Endothelial cell (in vitro differentiated cells): ENCODE results near the gene GABPB1. TPM values are rescaled to one million over a fixed set of nuclear protein-coding genes. Genes with fewer than 3 reads are reported as not detected.
"Not testable (repeated sequence)": the region's sequence is repeated elsewhere in the genome, so short reads cannot be mapped to it uniquely, and the experiment has no call there.

ENCODE experiments used
- DNase-seq: peaks from one replicate; pipeline ENCODE4 v3.0.0; 2021; ENCODE audit warnings: low spot score
- H3K27ac Mint-ChIP-seq: one replicate; pipeline ENCODE4 v1.8.0; 2021; ENCODE audit warnings: mixed read lengths, inconsistent platforms; ENCODE audit not compliant: unreplicated experiment
- H3K27me3 Mint-ChIP-seq: one replicate; pipeline ENCODE4 v1.8.0; 2021; ENCODE audit warnings: mild to moderate bottlenecking, moderate library complexity, mixed read lengths, inconsistent platforms; ENCODE audit not compliant: unreplicated experiment
- H3K36me3 Mint-ChIP-seq: one replicate; pipeline ENCODE4 v1.8.0; 2021; ENCODE audit warnings: mild to moderate bottlenecking, low read depth, mixed read lengths, inconsistent platforms; ENCODE audit not compliant: unreplicated experiment
- H3K4me1 Mint-ChIP-seq: one replicate; pipeline ENCODE4 v1.8.0; 2021; ENCODE audit warnings: mild to moderate bottlenecking, mixed read lengths, inconsistent platforms; ENCODE audit not compliant: unreplicated experiment
- H3K4me3 Mint-ChIP-seq: one replicate; pipeline ENCODE4 v1.8.0; 2021; ENCODE audit warnings: mild to moderate bottlenecking, mixed read lengths, inconsistent platforms; ENCODE audit not compliant: unreplicated experiment
- H3K9me3 Mint-ChIP-seq: one replicate; pipeline ENCODE4 v1.8.0; 2021; ENCODE audit warnings: mixed read lengths, inconsistent platforms; ENCODE audit not compliant: unreplicated experiment
- total RNA-seq: library from RNA; stranded (reverse); fragmentation: NEBNext Ultra II Directional; extraction: Animal tissue kit (Norgen Biotek cat#: 25700); gene quantifications from one replicate; pipeline ENCODE4 v1.2.1, GENCODE V29; 2021; ENCODE audit not compliant: unreplicated experiment
- TF ChIP-seq, protein P1 (sequence below): fragments of 200-600 bp; sonication (generic); IDR thresholded peaks from one replicate; pipeline ENCODE4 v1.5.0; 2021; ENCODE audit warnings: antibody characterized with exemption; ENCODE audit not compliant: unreplicated experiment

The GABPB1 gene
- total RNA-seq, 1 donor from 2014 or later: 58.5 TPM

DNA sequence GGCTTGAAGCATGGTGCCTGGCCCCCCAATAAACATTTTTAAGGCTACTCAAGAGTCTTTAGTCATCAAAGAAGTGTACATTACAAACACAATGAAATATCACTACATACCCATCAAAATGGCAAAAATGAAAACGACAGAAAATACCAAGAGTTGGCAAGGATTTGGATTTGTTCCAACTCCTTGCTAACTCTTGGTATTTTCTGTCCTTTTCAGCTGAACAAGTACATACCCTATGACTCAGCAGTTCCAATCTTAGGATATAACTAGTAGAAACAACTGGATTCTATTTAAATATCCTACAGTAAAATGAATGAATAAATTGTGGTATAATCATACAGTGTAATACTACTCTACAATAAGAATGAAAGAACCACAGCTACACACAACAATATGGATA, 25.1 kb upstream of the GABPB1 start:
- H3K27ac Mint-ChIP-seq: no peak overlapping the region
- TF ChIP-seq, protein P1, sequence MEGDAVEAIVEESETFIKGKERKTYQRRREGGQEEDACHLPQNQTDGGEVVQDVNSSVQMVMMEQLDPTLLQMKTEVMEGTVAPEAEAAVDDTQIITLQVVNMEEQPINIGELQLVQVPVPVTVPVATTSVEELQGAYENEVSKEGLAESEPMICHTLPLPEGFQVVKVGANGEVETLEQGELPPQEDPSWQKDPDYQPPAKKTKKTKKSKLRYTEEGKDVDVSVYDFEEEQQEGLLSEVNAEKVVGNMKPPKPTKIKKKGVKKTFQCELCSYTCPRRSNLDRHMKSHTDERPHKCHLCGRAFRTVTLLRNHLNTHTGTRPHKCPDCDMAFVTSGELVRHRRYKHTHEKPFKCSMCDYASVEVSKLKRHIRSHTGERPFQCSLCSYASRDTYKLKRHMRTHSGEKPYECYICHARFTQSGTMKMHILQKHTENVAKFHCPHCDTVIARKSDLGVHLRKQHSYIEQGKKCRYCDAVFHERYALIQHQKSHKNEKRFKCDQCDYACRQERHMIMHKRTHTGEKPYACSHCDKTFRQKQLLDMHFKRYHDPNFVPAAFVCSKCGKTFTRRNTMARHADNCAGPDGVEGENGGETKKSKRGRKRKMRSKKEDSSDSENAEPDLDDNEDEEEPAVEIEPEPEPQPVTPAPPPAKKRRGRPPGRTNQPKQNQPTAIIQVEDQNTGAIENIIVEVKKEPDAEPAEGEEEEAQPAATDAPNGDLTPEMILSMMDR: no peak
- no peak overlapping the region for H3K4me3 Mint-ChIP-seq
- H3K27me3 Mint-ChIP-seq: no peaks in the 10 kb centered on the region
- no peak for DNase-seq
- H3K4me1 Mint-ChIP-seq: peaks cover 3% of the 10 kb centered on the region
- H3K9me3 Mint-ChIP-seq: no peaks in the 10 kb centered on the region
- H3K36me3 Mint-ChIP-seq: no peaks in the 10 kb centered on the region

DNA sequence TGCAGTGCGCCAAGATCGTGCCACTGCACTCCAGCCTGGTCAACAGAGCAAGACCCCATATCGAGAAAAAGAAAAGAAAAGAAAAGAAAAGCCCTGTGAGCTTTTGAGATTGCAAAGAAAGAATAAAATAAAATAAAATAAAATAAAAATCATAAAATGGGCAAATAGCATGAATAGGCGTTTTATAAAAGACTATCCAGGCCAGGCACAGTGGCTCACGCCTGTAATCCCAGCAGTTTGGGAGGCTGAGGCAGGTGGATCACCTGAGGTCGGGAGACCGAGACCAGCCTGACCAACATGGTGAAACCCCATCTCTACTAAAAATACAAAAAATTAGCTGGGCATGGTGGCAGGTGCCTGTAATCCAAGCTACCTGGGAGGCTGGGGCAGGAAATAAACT, 24.4 kb upstream of the GABPB1 start:
- not testable (repeated sequence) for H3K9me3 Mint-ChIP-seq, H3K27me3 Mint-ChIP-seq, H3K4me1 Mint-ChIP-seq, H3K36me3 Mint-ChIP-seq, DNase-seq, H3K27ac Mint-ChIP-seq, H3K4me3 Mint-ChIP-seq

DNA sequence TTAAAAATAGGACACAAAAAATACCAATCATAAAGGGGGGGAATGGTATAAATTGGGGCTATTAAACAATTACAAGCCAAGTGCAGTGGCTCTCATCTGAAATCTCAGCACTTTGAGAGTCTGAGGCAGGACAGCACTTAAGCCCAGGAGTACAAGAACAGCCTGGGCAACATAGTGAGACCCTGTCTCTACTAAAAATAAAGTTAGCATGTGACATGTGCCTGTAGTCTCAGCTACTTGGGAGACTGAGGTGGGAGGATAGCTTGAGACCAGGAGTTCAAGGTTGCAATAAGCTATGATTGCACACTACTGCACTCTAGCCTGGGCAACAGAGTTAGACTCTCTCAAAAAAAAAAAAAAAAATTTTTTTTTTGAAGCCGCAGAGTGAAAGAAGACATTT, 23.8 kb upstream of the GABPB1 start:
- DNase-seq: no peak
- H3K27ac Mint-ChIP-seq: no peak overlapping the region
- no peaks in the 10 kb centered on the region for H3K9me3 Mint-ChIP-seq
- no peaks in the 10 kb centered on the region for H3K36me3 Mint-ChIP-seq
- TF ChIP-seq, protein P1: no peak
- H3K4me3 Mint-ChIP-seq: no peak overlapping the region
- H3K4me1 Mint-ChIP-seq: peaks cover 6% of the 10 kb centered on the region
- no peaks in the 10 kb centered on the region for H3K27me3 Mint-ChIP-seq

DNA sequence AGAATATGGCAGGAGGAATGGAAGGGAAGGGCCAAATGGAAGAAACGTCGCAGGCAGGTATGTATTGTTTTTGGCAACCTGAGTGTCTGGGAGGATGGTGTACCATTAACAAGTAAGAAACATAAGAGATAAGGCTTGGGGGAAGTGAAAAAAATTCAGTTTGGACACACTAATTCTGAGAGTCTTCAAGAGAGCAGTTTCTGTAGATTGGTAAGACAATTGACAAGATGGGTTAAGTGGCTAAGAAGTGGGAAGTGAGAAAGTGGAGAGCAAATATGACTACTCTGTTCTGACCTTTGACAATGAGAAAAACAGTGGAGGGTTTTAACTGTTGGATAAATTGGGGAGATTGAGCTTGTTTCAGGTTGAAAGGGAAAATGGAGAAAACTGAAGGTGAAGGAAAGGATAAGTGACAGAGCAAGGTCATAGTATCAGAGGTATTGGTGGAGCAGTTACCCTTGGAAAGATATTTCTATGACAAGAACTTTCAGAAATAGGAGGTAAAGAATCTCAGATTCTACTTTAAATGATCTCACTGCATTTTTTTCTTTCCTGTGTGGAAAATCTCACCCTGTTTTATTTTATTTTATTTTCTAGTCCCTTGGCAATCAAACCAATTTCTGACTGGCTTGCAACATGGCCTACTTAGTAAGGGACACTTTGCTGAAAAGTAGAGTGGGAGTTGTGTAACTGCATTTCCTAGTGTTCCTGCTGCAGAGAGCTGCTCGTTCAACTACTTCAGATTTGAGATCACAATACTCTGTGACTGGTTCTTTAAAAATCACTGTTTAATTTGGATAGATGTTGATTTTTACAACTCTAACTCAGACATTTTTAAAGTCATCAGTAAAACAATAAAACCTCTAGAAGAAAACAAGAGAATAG, 23.1 kb upstream of the GABPB1 start:
- Mint-ChIP-seq H3K4me1 (peaks cover 6% of the 10 kb centered on the region), H3K9me3 (no peaks in the 10 kb centered on the region), H3K36me3 (no peaks in the 10 kb centered on the region), H3K27me3 (no peaks in the 10 kb centered on the region), H3K4me3 (no peak overlapping the region), H3K27ac (no peak overlapping the region)
- no peak for DNase-seq
- TF ChIP-seq, protein P1: no peak

GRCh38 chr15:50369564-50369963, 14.6 kb upstream of the GABPB1 start:
- H3K4me3 Mint-ChIP-seq, H3K4me1 Mint-ChIP-seq, H3K36me3 Mint-ChIP-seq, H3K27me3 Mint-ChIP-seq, H3K27ac Mint-ChIP-seq, H3K9me3 Mint-ChIP-seq, DNase-seq: not testable (repeated sequence)

DNA sequence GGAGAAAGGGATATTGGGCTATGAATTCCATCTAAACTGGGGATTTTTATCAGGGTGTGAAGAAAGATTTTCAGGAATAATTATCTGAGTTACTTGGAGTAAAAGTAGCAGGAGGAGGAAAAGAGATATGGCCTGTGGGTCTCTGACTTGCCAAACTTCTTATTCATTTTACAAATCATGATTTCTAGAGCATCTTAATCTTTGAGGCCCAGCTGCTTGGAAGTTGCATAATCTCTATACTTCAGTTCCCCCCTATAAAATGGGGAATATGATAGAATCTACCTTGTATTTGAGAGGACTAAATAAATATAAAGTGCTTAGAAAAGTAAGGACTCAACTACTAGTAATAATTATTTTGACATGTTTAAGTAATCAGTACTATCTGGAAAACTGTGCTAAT, 11.0 kb upstream of the GABPB1 start:
- H3K4me1 Mint-ChIP-seq: no peaks in the 10 kb centered on the region
- no peak overlapping the region for H3K4me3 Mint-ChIP-seq
- no peak for DNase-seq
- H3K27ac Mint-ChIP-seq: no peak overlapping the region
- TF ChIP-seq, protein P1: no peak
- no peaks in the 10 kb centered on the region for H3K9me3 Mint-ChIP-seq
- no peaks in the 10 kb centered on the region for H3K27me3 Mint-ChIP-seq
- peaks cover 4% of the 10 kb centered on the region for H3K36me3 Mint-ChIP-seq
